ENCODE results near the gene RNF212B. TPM values are rescaled to one million over a fixed set of nuclear protein-coding genes. Genes with fewer than 3 reads are reported as not detected.

The RNF212B gene
- total and polyA plus RNA-seq, 10 of the 15 experiments (the other 5 are each of a cell fraction or from before 2014, with no cell fraction given): not detected

DNA sequence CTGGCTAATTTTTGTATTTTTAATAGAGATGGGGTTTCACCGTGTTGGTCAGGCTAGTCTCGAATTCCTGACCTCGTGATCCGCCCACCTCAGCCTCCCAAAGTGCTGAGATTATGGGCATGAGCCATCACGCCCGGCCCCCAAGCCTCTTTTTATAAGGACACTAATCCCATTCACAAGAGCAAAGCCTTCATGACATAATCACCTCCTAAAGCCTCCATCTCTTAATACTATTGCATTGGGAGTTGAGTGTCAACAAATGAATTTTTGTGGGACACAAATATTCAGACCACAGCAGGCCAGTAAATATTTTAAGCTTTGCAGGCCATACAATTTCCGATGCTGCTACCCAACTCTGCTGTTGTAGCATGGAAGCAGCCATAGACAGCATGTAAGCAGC is 10.9 kb downstream of the RNF212B start:
- H3K4me3 ChIP-seq: no peak overlapping the region
- no peak overlapping the region for H3K9ac ChIP-seq (ENCODE audit: control insufficient read depth, insufficient read depth, low read length)
- H3K4me2 ChIP-seq (ENCODE audit: control insufficient read depth, insufficient read depth): no peak overlapping the region
- ChIA-PET RAD21 (ENCODE audit: unreplicated experiment) (no interaction called here), POLR2A (interaction anchor here (0.7 kb wide), 1 partner anchor 500 kb away, joined by 5 read pairs; no protein-coding TSS in a partner anchor), CTCF (interaction anchor here (1.1 kb wide), 1 partner anchor 63 kb away, joined by 3 read pairs; no protein-coding TSS in a partner anchor), SMC1A (ENCODE audit: uncharacterized antibody, unreplicated experiment) (no interaction called here)
- no peaks in the 10 kb centered on the region for H3K36me3 ChIP-seq (ENCODE audit: control insufficient read depth in 2 of 2, insufficient read depth in 2 of 2, low read length in 1 of 2)
- in situ Hi-C loops (cut with MboI) (no loop called here), intact Hi-C loops (cut with micrococcal nuclease; ENCODE audit: unreplicated experiment) (no loop called here)
- H3K27ac ChIP-seq (ENCODE audit: control insufficient read depth, insufficient read depth): no peak overlapping the region
- 3% methylated on average over 7 of the region's 7 CpGs for WGBS (ENCODE audit: insufficient coverage, insufficient replicate concordance, low lambda C conversion rate, missing lambda C conversion rate)
- ATAC-seq (no peak), FAIRE-seq (no peak), DNase-seq (ENCODE audit: low read depth, low spot score) (no peak)
- no peak for TF ChIP-seq CHD2 (IDR thresholded peaks at IDR 0.05; ENCODE audit: borderline replicate concordance, low read depth, low read length)
- TF ChIP-seq BACH1 (IDR thresholded peaks at IDR 0.05; ENCODE audit: borderline replicate concordance): no peak
- no peak for TF ChIP-seq NBN (IDR thresholded peaks at IDR 0.05)
- H3K27me3 ChIP-seq (replicated peaks in 1 of 2; ENCODE audit: control insufficient read depth in 2 of 2, insufficient read depth in 2 of 2, low read length in 1 of 2): no peaks in the 10 kb centered on the region
- H3K4me1 ChIP-seq (ENCODE audit: control insufficient read depth, insufficient read depth, low read length): no peaks in the 10 kb centered on the region
- H3K79me2 ChIP-seq (ENCODE audit: control insufficient read depth, insufficient read depth, low read length): no peaks in the 10 kb centered on the region
- BruUV-seq (replicated peaks): no TSS peak
- no peak overlapping the region for H2AFZ ChIP-seq (ENCODE audit: control insufficient read depth, low read depth, low read length)
- H3K9me3 ChIP-seq (replicated peaks; ENCODE audit: control insufficient read depth, insufficient read depth, low read length): no peaks in the 10 kb centered on the region
- H4K20me1 ChIP-seq (ENCODE audit: control insufficient read depth, insufficient read depth): no peaks in the 10 kb centered on the region

DNA sequence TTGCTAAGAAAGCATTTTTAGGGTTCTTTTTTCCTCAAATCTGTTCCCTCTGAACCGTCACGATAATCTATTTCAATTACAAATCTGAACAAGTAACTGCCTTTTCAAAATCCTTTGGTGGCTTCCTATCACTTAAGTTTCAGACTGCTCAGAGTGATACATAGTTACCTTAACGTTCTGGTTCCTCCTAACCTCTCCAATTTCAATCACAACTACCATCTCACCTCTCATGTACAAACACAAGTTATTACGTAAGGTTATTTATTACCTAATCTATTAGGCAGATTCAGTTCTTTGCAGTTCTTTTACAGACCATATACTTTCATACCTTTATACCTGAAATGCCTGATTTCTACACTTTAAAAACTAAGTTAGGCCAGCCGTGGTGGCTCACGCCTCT is 12.1 kb downstream of the RNF212B start:
- H4K20me1 ChIP-seq (ENCODE audit: control insufficient read depth, insufficient read depth): no peaks in the 10 kb centered on the region
- DNase-seq (ENCODE audit: low read depth, low spot score) (no peak), FAIRE-seq (no peak), ATAC-seq (no peak)
- H3K36me3 ChIP-seq (ENCODE audit: control insufficient read depth in 2 of 2, insufficient read depth in 2 of 2, low read length in 1 of 2): no peaks in the 10 kb centered on the region
- no peaks in the 10 kb centered on the region for H3K79me2 ChIP-seq (ENCODE audit: control insufficient read depth, insufficient read depth, low read length)
- H3K4me1 ChIP-seq (ENCODE audit: control insufficient read depth, insufficient read depth, low read length): no peaks in the 10 kb centered on the region
- TF ChIP-seq SP1 (IDR thresholded peaks at IDR 0.05; ENCODE audit: low read depth, low read length): no peak
- TF ChIP-seq CREM (IDR thresholded peaks at IDR 0.05; ENCODE audit: low read depth): no peak
- TF ChIP-seq IKZF1 (conservative IDR thresholded peaks at IDR 0.05): no peak
- TF ChIP-seq LARP7 (IDR thresholded peaks at IDR 0.05): no peak
- TF ChIP-seq SMARCA5 (IDR thresholded peaks at IDR 0.05): no peak
- no peak overlapping the region for H3K27ac ChIP-seq (ENCODE audit: control insufficient read depth, insufficient read depth)
- no peaks in the 10 kb centered on the region for H3K9me3 ChIP-seq (replicated peaks; ENCODE audit: control insufficient read depth, insufficient read depth, low read length)
- ChIA-PET POLR2A (no interaction called here), SMC1A (ENCODE audit: uncharacterized antibody, unreplicated experiment) (interaction anchor here (1.8 kb wide), 1 partner anchor 9 kb away, joined by 6 read pairs; no protein-coding TSS in a partner anchor), RAD21 (ENCODE audit: unreplicated experiment) (no interaction called here), CTCF (interaction anchor here (1.1 kb wide), 2 partner anchors 13 to 64 kb away, joined by 3 read pairs; no protein-coding TSS in a partner anchor)
- H3K9ac ChIP-seq (ENCODE audit: control insufficient read depth, insufficient read depth, low read length): no peak overlapping the region
- H3K4me3 ChIP-seq: no peak overlapping the region
- intact Hi-C loops (cut with micrococcal nuclease; ENCODE audit: unreplicated experiment): no loop called here
- H2AFZ ChIP-seq (ENCODE audit: control insufficient read depth, low read depth, low read length): no peak overlapping the region
- WGBS (ENCODE audit: insufficient coverage, insufficient replicate concordance, low lambda C conversion rate, missing lambda C conversion rate): 41% methylated on average over 6 of the region's 6 CpGs
- no TSS peak for BruUV-seq (replicated peaks)
- in situ Hi-C loops (cut with MboI): no loop called here
- H3K27me3 ChIP-seq (replicated peaks in 1 of 2; ENCODE audit: control insufficient read depth in 2 of 2, insufficient read depth in 2 of 2, low read length in 1 of 2): no peaks in the 10 kb centered on the region
- H3K4me2 ChIP-seq (ENCODE audit: control insufficient read depth, insufficient read depth): no peak overlapping the region

Measured in GM12878 (cell line).